K562 (cell line): ENCODE measurements around the gene ELF2.

Source experiments
- KDM1A ChIP-seq, 2 experiments: fragments of 450-650 bp; IDR thresholded peaks; 2 replicates each; pipeline ENCODE4 v1.6.1; 2016; ENCODE audit warnings: mild to moderate bottlenecking in 2 of 2
- TF ChIP-seq, protein P1 (sequence below), 3 experiments: IDR thresholded peaks in 2 of 3; conservative IDR thresholded peaks in 1 of 3; 2 replicates each; pipeline ENCODE4 v1.5.1; 2011 to 2012; ENCODE audit warnings: low read length in 3 of 3, mild to moderate bottlenecking in 3 of 3, control low read depth in 2 of 3, improper control_type of control experiment in 1 of 3, inconsistent platforms in 1 of 3, low read depth in 1 of 3, mixed read lengths in 1 of 3, moderate library complexity in 1 of 3; ENCODE audit not compliant: insufficient read depth in 2 of 3

DNA sequence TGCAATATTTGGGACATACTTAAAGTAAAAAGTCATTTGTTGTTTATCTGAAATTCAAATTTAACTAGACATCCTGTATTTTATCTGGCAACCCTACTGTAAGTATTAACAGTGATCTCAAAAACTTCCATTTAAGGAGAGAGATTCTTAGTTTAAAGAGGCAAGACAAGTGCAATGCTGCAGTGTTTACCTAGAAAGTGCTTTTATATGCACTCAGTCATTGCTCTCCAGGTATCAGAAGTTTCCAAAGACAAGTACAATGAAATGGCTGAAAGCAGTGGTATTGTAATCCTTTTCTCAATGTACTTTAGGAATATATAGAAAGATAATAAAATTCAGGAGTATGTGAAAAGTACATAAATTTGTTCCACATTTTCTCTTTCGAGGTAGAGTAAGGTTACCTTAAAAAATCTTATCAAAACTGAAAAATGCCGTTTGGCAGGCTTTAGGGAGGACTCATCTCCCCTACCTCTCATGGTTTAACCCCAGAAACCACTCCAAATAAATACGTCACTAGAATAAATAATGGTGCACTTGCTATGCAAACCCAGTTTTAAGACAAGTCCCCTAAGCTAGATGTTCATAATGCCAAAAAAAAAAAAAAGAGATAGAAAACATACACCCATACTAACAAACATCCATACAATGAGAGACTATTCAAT, 45.7 kb downstream of the ELF2 start:
- no peak for TF ChIP-seq KDM1A (IDR thresholded peaks at IDR 0.05)
- TF ChIP-seq, protein P1, sequence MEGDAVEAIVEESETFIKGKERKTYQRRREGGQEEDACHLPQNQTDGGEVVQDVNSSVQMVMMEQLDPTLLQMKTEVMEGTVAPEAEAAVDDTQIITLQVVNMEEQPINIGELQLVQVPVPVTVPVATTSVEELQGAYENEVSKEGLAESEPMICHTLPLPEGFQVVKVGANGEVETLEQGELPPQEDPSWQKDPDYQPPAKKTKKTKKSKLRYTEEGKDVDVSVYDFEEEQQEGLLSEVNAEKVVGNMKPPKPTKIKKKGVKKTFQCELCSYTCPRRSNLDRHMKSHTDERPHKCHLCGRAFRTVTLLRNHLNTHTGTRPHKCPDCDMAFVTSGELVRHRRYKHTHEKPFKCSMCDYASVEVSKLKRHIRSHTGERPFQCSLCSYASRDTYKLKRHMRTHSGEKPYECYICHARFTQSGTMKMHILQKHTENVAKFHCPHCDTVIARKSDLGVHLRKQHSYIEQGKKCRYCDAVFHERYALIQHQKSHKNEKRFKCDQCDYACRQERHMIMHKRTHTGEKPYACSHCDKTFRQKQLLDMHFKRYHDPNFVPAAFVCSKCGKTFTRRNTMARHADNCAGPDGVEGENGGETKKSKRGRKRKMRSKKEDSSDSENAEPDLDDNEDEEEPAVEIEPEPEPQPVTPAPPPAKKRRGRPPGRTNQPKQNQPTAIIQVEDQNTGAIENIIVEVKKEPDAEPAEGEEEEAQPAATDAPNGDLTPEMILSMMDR (IDR thresholded peaks at IDR 0.05 in 2 of 3, conservative IDR thresholded peaks at IDR 0.05 in 1 of 3; ENCODE audit: insufficient read depth in 2 of 3, low read depth in 1 of 3, low read length in 3 of 3): no peak
